ENCODE measurements around the gene TCP11L1. TPM values are rescaled to one million over a fixed set of nuclear protein-coding genes. Genes with fewer than 3 reads are reported as not detected.

The TCP11L1 gene
- total RNA-seq = 10 to 100 TPM; 19.5 to 53.4 (median 26.8) TPM

- WGBS, 2 donors = 0 to 1% methylated on average over 20 to 37 of the region's 84 CpGs
- intact Hi-C loops (cut with DNase I; ENCODE audit: low total_unique reads) = no loop called here
Observed at GRCh38 chr11:33039274-33040032, at the start of gene TCP11L1. TCP11L1 (plus strand) TSS chr11:33039572; CDS start chr11:33043774, 4,202 bp downstream.

GRCh38 chr11:32990481-32990880 is 48.9 kb upstream of the TCP11L1 start:
- intact Hi-C loops (cut with DNase I; ENCODE audit: low total_unique reads) = no loop called here
- H3K4me3 ChIP-seq (ENCODE audit: low read depth, poor library complexity, severe bottlenecking) = no peak overlapping the region
- no peak for TF ChIP-seq CTCF (IDR thresholded peaks at IDR 0.05)
- TF ChIP-seq POLR2A (IDR thresholded peaks at IDR 0.05) = no peak
- DNase-seq (ENCODE audit: low spot score in 2 of 2) = no peak
- 0% methylated on average over 1 of the region's 1 CpG for WGBS, 2 donors

More at GRCh38 chr11:33039274-33040032, at the start of gene TCP11L1:
- peak; percentile 91 to 98 for DNase-seq (ENCODE audit: low spot score in 2 of 2)
- TF ChIP-seq POLR2A (IDR thresholded peaks at IDR 0.05) = no peak
- TF ChIP-seq CTCF (IDR thresholded peaks at IDR 0.05) = no peak
- H3K4me3 ChIP-seq (ENCODE audit: low read depth, poor library complexity, severe bottlenecking) = peak within 1 kb of the TSS; percentile 79

- DNase-seq (ENCODE audit: low spot score in 2 of 2) = no peak
- 86 to 98% methylated on average over 3 of the region's 3 CpGs for WGBS, 2 donors
- intact Hi-C loops (cut with DNase I; ENCODE audit: low total_unique reads) = no loop called here
- H3K4me3 ChIP-seq (ENCODE audit: low read depth, poor library complexity, severe bottlenecking) = no peak overlapping the region
- TF ChIP-seq POLR2A (IDR thresholded peaks at IDR 0.05) (no peak), CTCF (IDR thresholded peaks at IDR 0.05) (no peak)
Observed at GRCh38 chr11:32991427-32991826, 47.9 kb upstream of the TCP11L1 start.

- no peak for DNase-seq (ENCODE audit: low spot score in 2 of 2)
- no peak overlapping the region for H3K4me3 ChIP-seq (ENCODE audit: low read depth, poor library complexity, severe bottlenecking)
- TF ChIP-seq POLR2A (IDR thresholded peaks at IDR 0.05) = no peak
- TF ChIP-seq CTCF (IDR thresholded peaks at IDR 0.05) = no peak
- intact Hi-C loops (cut with DNase I; ENCODE audit: low total_unique reads) = no loop called here
Observed at GRCh38 chr11:32991898-32992297, 47.5 kb upstream of the TCP11L1 start.

GRCh38 chr11:33000181-33000580 is 39.2 kb upstream of the TCP11L1 start:
- TF ChIP-seq POLR2A (IDR thresholded peaks at IDR 0.05) (no peak), CTCF (IDR thresholded peaks at IDR 0.05) (no peak)
- intact Hi-C loops (cut with DNase I; ENCODE audit: low total_unique reads) = no loop called here
- no peak overlapping the region for H3K4me3 ChIP-seq (ENCODE audit: low read depth, poor library complexity, severe bottlenecking)
- DNase-seq (ENCODE audit: low spot score in 2 of 2) = no peak

GRCh38 chr11:33001281-33001680 is 38.1 kb upstream of the TCP11L1 start:
- intact Hi-C loops (cut with DNase I; ENCODE audit: low total_unique reads) = no loop called here

More at GRCh38 chr11:33001281-33001680, 38.1 kb upstream of the TCP11L1 start:
- TF ChIP-seq POLR2A (IDR thresholded peaks at IDR 0.05) (no peak), CTCF (IDR thresholded peaks at IDR 0.05) (no peak)
- no peak for DNase-seq (ENCODE audit: low spot score in 2 of 2)
- no peak overlapping the region for H3K4me3 ChIP-seq (ENCODE audit: low read depth, poor library complexity, severe bottlenecking)
- 61 to 69% methylated on average over 6 of the region's 6 CpGs for WGBS, 2 donors
